SK-N-MC (cell line): ENCODE measurements around the gene MAPT.

Experiments
- EZH2 ChIP-seq: fragments of 200-600 bp; sonication (generic); IDR thresholded peaks from one replicate; pipeline ENCODE4 v1.6.1; 2017; ENCODE audit warnings: antibody characterized with exemption
- POLR2AphosphoS5 ChIP-seq: IDR thresholded peaks from 2 replicates; pipeline ENCODE4 v1.6.1; 2012; ENCODE audit warnings: mild to moderate bottlenecking, low read depth, low read length, borderline replicate concordance

- TF ChIP-seq EZH2 (no peak), POLR2AphosphoS5 (no peak)
Measured at GRCh38 chr17:46057366-46057765, 163.0 kb downstream of the MAPT start.
